Ovary (tissue), 3 donors: Measurements from ENCODE around the gene ADGRV1.
"Not testable (repeated sequence)": the region's sequence is repeated elsewhere in the genome, so short reads cannot be mapped to it uniquely, and the experiment has no call there.

Experiments used
- CTCF ChIP-seq, 3 donors: fragments of 450-650 bp in 2 of 3; fragments of 200-600 bp in 1 of 3; IDR thresholded peaks; one replicate each; pipeline versions ENCODE4 v1.5.1 to v1.8.0; 2016 to 2022; ENCODE audit warnings: antibody characterized with exemption in 3 of 3, mild to moderate bottlenecking in 1 of 3
- POLR2A ChIP-seq: fragments of 450-650 bp; IDR thresholded peaks from one replicate; pipeline ENCODE4 v1.6.1; 2017; ENCODE audit warnings: antibody characterized with exemption, mild to moderate bottlenecking, moderate library complexity
- donor health status: DM: no; HTN: no; CAD: no.

GRCh38 chr5:90576566-90576965, 18.0 kb downstream of the ADGRV1 start:
- not testable (repeated sequence) for TF ChIP-seq CTCF (IDR thresholded peaks at IDR 0.05); POLR2A
